NOMO-1 (cell line): ENCODE measurements around the gene DOCK1.
"Not testable (repeated sequence)": the region's sequence is repeated elsewhere in the genome, so short reads cannot be mapped to it uniquely, and the experiment has no call there.

Experiments
- DNase-seq, 2 experiments: peaks; one replicate each; lab custom pipeline; 2025; ENCODE audit not compliant: unreplicated experiment in 2 of 2; lab: John Stamatoyannopoulos, UW

DOCK1 gene

GRCh38 chr10:126902157-126902556 lies 3.1 kb upstream of the DOCK1 start:
- DNase-seq = no peak

- DNase-seq = no peak
Observed at GRCh38 chr10:126903656-126904360, 1.4 kb upstream of the DOCK1 start.

DNA sequence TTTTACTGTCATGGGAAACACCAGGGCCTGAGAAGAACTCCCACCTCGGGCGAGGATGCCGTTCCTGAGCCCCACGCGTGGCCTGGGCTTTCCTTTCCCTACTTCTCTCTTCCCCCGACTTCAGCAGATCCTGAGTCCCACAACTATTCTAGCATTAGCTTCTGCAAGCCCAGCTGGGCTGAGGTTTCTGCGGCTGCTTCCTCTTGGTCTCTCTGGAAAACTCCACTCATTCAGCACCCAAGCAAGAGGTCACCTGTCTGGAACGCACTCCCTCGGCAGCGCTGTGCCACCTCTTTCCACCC lies 761 bp upstream of the DOCK1 start:
- no peak for DNase-seq

GRCh38 chr10:126905776-126906703 lies 812 bp downstream of the DOCK1 start:
- no peak for DNase-seq

DNA sequence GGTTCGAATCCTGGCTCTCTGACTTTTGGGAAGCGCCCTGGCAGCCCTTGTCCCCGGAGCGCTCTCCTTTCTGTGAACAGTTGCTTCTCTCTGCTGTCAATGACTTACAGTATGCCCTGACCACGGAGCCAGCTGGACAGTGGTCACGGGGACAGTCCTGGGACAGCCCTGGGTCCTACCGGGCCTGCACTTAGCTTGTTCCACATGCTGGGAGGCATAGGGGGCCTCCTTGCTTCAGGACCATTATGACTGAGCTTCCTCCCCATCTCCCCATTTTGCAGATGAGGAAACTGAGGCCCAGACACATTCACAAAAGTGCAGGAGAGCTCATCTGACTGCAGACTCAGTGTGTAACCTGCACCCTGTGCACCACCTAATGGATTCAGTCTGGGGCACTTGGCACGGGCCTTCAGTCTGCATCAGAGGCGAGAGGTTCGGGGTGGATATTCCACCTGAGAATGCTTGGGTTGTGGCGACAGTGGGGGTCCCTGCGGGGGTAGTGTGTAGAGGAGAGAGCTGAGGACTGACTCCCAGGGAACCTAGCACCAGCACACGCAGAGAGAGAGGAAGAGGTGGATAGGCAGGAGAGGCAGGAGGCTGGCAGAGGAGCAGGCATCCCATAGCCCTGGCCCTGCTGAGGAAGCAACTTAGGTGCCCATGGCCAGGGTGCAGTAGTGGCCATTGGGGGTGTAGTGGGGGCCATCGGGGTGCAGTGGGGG lies 1.6 kb downstream of the DOCK1 start:
- no peak for DNase-seq

GRCh38 chr10:126907423-126907970 lies 2.3 kb downstream of the DOCK1 start:
- no peak for DNase-seq

GRCh38 chr10:126908225-126908624 lies 3.0 kb downstream of the DOCK1 start:
- DNase-seq = no peak

DNA sequence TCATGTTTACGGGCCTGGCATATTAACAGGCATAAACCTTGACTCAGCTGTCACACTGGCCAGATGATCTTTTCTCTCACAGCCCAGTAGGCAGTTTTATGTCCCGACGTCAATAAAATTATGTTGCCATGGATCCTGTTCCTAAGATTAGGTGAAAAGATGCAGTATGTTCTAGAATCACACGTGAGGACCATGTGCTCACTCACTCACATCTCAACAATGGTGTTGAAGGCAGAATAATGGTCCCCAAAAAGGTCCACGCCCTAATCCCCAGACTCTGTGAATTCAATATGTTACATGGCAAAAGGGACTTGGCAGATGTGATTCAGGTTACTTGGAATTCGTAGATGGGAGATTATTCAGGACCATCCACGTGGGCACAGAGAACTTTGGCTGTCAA lies 3.5 kb downstream of the DOCK1 start:
- no peak for DNase-seq

DNA sequence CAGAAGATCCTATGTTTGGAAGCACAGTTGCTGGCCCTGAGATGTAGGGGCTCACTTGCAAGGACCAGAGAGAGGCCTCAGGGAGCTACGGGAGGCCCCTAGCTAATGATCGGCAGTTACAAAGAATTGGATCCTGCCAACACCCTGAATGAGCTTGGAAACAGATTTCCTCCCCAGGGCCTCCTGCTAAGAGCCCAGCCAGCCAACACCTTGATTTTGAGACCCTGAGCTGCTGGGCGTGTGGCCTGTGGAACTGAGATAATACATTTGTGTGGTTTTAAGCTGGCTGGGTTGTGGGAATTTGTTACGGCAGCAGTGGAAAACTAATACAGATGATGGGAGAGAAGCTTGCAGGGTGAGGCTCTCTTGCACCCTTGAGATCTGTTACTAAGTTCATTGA lies 3.9 kb downstream of the DOCK1 start:
- DNase-seq = no peak

- no peak for DNase-seq
Observed at GRCh38 chr10:126910196-126910595, 5.0 kb downstream of the DOCK1 start.

GRCh38 chr10:126910798-126911197 lies 5.6 kb downstream of the DOCK1 start:
- DNase-seq = no peak

- no peak for DNase-seq
Observed at GRCh38 chr10:126911301-126911700, 6.1 kb downstream of the DOCK1 start.

- DNase-seq = no peak
Observed at GRCh38 chr10:126913316-126913715, 8.1 kb downstream of the DOCK1 start.

DNA sequence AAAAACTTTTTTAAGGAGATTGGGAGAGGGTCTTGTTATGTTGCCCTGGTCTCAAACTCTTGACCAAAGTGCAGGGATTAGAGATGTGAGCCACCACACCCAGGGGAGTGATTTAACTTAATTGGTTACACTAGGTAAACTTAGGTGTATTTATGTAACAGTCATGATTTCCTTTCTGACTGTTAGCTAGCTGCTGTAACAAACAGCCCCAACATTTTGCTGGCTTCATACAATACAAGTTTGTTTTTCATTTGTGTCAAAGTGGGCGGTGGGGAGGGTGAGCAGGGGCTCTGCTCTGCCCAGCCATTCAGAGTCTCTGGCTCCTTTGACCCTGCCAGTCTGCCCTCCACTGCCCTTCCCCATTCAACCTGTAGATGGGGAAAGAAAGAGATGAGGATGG lies 9.3 kb downstream of the DOCK1 start:
- no peak for DNase-seq

GRCh38 chr10:126916952-126917351 lies 11.7 kb downstream of the DOCK1 start:
- not testable (repeated sequence) for DNase-seq

- no peak for DNase-seq
Observed at GRCh38 chr10:126917375-126917774, 12.1 kb downstream of the DOCK1 start.

GRCh38 chr10:126917975-126918908 lies 13.0 kb downstream of the DOCK1 start:
- DNase-seq = no peak

GRCh38 chr10:126919426-126919825 lies 14.2 kb downstream of the DOCK1 start:
- DNase-seq = no peak

- no peak for DNase-seq
Observed at GRCh38 chr10:126921162-126921561, 15.9 kb downstream of the DOCK1 start.

- no peak for DNase-seq
Observed at GRCh38 chr10:126921974-126922525, 16.8 kb downstream of the DOCK1 start.
